DMS79 treated with DMSO at 0.1 percent for 48 hours (cell line): ENCODE measurements around the gene GCHFR.
A peak's percentile ranks its signal among the peaks of the same experiment; 100 is the strongest.

Experiments used
- DNase-seq: peaks from one replicate; lab custom pipeline; 2025; lab: John Stamatoyannopoulos, UW

Gene GCHFR

GRCh38 chr15:40808861-40809450 is 45.1 kb downstream of the GCHFR start:
- no peak for DNase-seq

GRCh38 chr15:40812721-40813425 is 49.0 kb downstream of the GCHFR start:
- no peak for DNase-seq

GRCh38 chr15:40815042-40815698 is 51.3 kb downstream of the GCHFR start:
- DNase-seq = peak; percentile 51
